Neural progenitor cell (in vitro differentiated cells): ENCODE results near the gene CALHM3. TPM values are rescaled to one million over a fixed set of nuclear protein-coding genes. Genes with fewer than 3 reads are reported as not detected.

Experiments used
- DNase-seq: peaks from one replicate; pipeline ENCODE4 v3.0.0-alpha.2; 2016; ENCODE audit warnings: low spot score
- H2AFZ ChIP-seq: fragments of 200-600 bp; sonication (generic); replicated peaks from 2 replicates; pipeline ENCODE4 v1.6.1; 2016; ENCODE audit warnings: antibody characterized with exemption
- H3F3A ChIP-seq: fragments of 200-600 bp; sonication (generic); 2 replicates; pipeline ENCODE4 v1.6.1; 2016; ENCODE audit warnings: antibody characterized with exemption, low read depth
- H3K27ac ChIP-seq: fragments of 200-600 bp; sonication (generic); 2 replicates; pipeline ENCODE4 v1.5.1; 2016; ENCODE audit warnings: mild to moderate bottlenecking
- H3K27me3 ChIP-seq: fragments of 200-600 bp; sonication (generic); 2 replicates; pipeline ENCODE4 v1.6.1; 2016; ENCODE audit warnings: mild to moderate bottlenecking, moderate library complexity
- H3K36me3 ChIP-seq: fragments of 200-600 bp; sonication (generic); 2 replicates; pipeline ENCODE4 v1.5.1; 2016
- H3K4me1 ChIP-seq: fragments of 200-600 bp; sonication (generic); 2 replicates; pipeline ENCODE4 v1.6.1; 2016; ENCODE audit warnings: mixed run types
- H3K4me2 ChIP-seq: fragments of 200-600 bp; sonication (generic); 2 replicates; pipeline ENCODE4 v1.6.1; 2016
- H3K4me3 ChIP-seq: fragments of 200-600 bp; sonication (generic); 2 replicates; pipeline ENCODE4 v1.5.1; 2016
- H3K79me2 ChIP-seq: fragments of 200-600 bp; sonication (generic); 2 replicates; pipeline ENCODE4 v1.6.1; 2016; ENCODE audit warnings: low read depth
- H3K9ac ChIP-seq: fragments of 200-600 bp; sonication (generic); 2 replicates; pipeline ENCODE4 v1.6.1; 2016
- H3K9me3 ChIP-seq: fragments of 200-600 bp; sonication (generic); 2 replicates; pipeline ENCODE4 v1.5.1; 2016; ENCODE audit warnings: low read depth
- H4K20me1 ChIP-seq: fragments of 200-600 bp; sonication (generic); 2 replicates; pipeline ENCODE4 v1.6.1; 2016; ENCODE audit warnings: low read depth
- H3K27ac Mint-ChIP-seq: 3 replicates; pipeline ENCODE4 v1.8.0; 2021; ENCODE audit warnings: mixed read lengths
- H3K27me3 Mint-ChIP-seq: 2 replicates; pipeline ENCODE4 v1.8.0; 2022; ENCODE audit warnings: low read depth, mild to moderate bottlenecking, inconsistent platforms, moderate library complexity, mixed read lengths; ENCODE audit not compliant: insufficient read depth
- H3K36me3 Mint-ChIP-seq: 3 replicates; pipeline ENCODE4 v1.8.0; 2021; ENCODE audit warnings: mixed read lengths
- H3K4me1 Mint-ChIP-seq: 3 replicates; pipeline ENCODE4 v1.8.0; 2021; ENCODE audit warnings: mixed read lengths
- H3K4me3 Mint-ChIP-seq: 3 replicates; pipeline ENCODE4 v1.8.0; 2021; ENCODE audit warnings: mild to moderate bottlenecking, moderate library complexity, mixed read lengths
- H3K9me3 Mint-ChIP-seq: 3 replicates; pipeline ENCODE4 v1.8.0; 2020; ENCODE audit warnings: mixed read lengths
- CTCF ChIP-seq: fragments of 200-600 bp; sonication (generic); IDR thresholded peaks from 2 replicates; pipeline ENCODE4 v1.5.1; 2017; ENCODE audit warnings: antibody characterized with exemption, mild to moderate bottlenecking
- EZH2 ChIP-seq: fragments of 200-600 bp; sonication (generic); IDR thresholded peaks from 2 replicates; pipeline ENCODE4 v1.6.1; 2017; ENCODE audit warnings: antibody characterized with exemption, mild to moderate bottlenecking, moderate library complexity
- EZH2phosphoT487 ChIP-seq: fragments of 200-600 bp; sonication (generic); IDR thresholded peaks from 2 replicates; pipeline ENCODE4 v1.6.1; 2017; ENCODE audit warnings: antibody characterized with exemption
- total RNA-seq: library from RNA; depleted of rRNA; stranded (reverse); fragments of >200 nt; gene quantifications from 2 replicates; pipeline ENCODE4 v1.2.3, GENCODE V29; 2015; ENCODE audit warnings: low replicate concordance

The CALHM3 gene
- total RNA-seq, 1 donor from 2014 or later = not detected

- Histone ChIP-seq H3K9me3 (no peaks in the 10 kb centered on the region), H3K36me3 (peaks cover 17% of the 10 kb centered on the region), H3K4me2 (no peak overlapping the region), H3K4me1 (no peaks in the 10 kb centered on the region), H3K27me3 (no peaks in the 10 kb centered on the region), H2AFZ (no peak overlapping the region), H3K4me3 (no peak overlapping the region), H3K27ac (no peak overlapping the region), H4K20me1 (no peaks in the 10 kb centered on the region), H3F3A (no peaks in the 10 kb centered on the region), H3K9ac (no peak overlapping the region), H3K79me2 (no peaks in the 10 kb centered on the region)
- peaks cover 30% of the 10 kb centered on the region for H3K36me3 Mint-ChIP-seq
- no peak for TF ChIP-seq CTCF
- no peaks in the 10 kb centered on the region for H3K9me3 Mint-ChIP-seq
- H3K27ac Mint-ChIP-seq = no peak overlapping the region
- no peak overlapping the region for H3K4me3 Mint-ChIP-seq
- H3K4me1 Mint-ChIP-seq = no peaks in the 10 kb centered on the region
- peaks cover 2% of the 10 kb centered on the region for H3K27me3 Mint-ChIP-seq
- DNase-seq = no peak
These were observed 49.4 kb downstream of the CALHM3 start for GRCh38 chr10:103429647-103430046.

- Mint-ChIP-seq H3K36me3 (peaks cover 34% of the 10 kb centered on the region), H3K27ac (no peak overlapping the region), H3K4me1 (no peaks in the 10 kb centered on the region), H3K9me3 (no peaks in the 10 kb centered on the region), H3K27me3 (peaks cover 2% of the 10 kb centered on the region), H3K4me3 (no peak overlapping the region)
- Histone ChIP-seq H3K9ac (peak overlapping the region; percentile 27), H3K36me3 (peaks cover 17% of the 10 kb centered on the region), H3K27me3 (no peaks in the 10 kb centered on the region), H3K4me3 (no peak overlapping the region), H3K4me1 (no peaks in the 10 kb centered on the region), H3K4me2 (no peak overlapping the region), H3K9me3 (no peaks in the 10 kb centered on the region), H3K79me2 (no peaks in the 10 kb centered on the region), H4K20me1 (no peaks in the 10 kb centered on the region), H2AFZ (no peak overlapping the region), H3F3A (no peaks in the 10 kb centered on the region), H3K27ac (no peak overlapping the region)
- DNase-seq = no peak
- TF ChIP-seq EZH2 = no peak
These were observed 49.9 kb downstream of the CALHM3 start for GRCh38 chr10:103428989-103429643.

- no peaks in the 10 kb centered on the region for H3K27me3 Mint-ChIP-seq
- no peak overlapping the region for H3K27ac ChIP-seq
- H2AFZ ChIP-seq = no peak overlapping the region
- TF ChIP-seq CTCF = no peak
- no peak for TF ChIP-seq EZH2phosphoT487
- no peak for TF ChIP-seq EZH2
- no peaks in the 10 kb centered on the region for H3K4me1 ChIP-seq
- peaks cover 17% of the 10 kb centered on the region for H3K36me3 ChIP-seq
- H3K27me3 ChIP-seq = no peaks in the 10 kb centered on the region
- no peak overlapping the region for H3K4me3 ChIP-seq
- H3K79me2 ChIP-seq = no peaks in the 10 kb centered on the region
- peaks cover 34% of the 10 kb centered on the region for H3K36me3 Mint-ChIP-seq
- H3K9me3 Mint-ChIP-seq = no peaks in the 10 kb centered on the region
- H3F3A ChIP-seq = no peaks in the 10 kb centered on the region
- H3K4me2 ChIP-seq = no peak overlapping the region
- no peaks in the 10 kb centered on the region for H3K4me1 Mint-ChIP-seq
- no peaks in the 10 kb centered on the region for H3K9me3 ChIP-seq
- no peak overlapping the region for H3K4me3 Mint-ChIP-seq
- no peak overlapping the region for H3K9ac ChIP-seq
- H4K20me1 ChIP-seq = no peaks in the 10 kb centered on the region
- no peak for DNase-seq
- H3K27ac Mint-ChIP-seq = no peak overlapping the region
These were observed 51.2 kb downstream of the CALHM3 start for GRCh38 chr10:103427866-103428265.

GRCh38 chr10:103423748-103424147, 55.3 kb downstream of the CALHM3 start:
- no peak for DNase-seq
- H3K4me2 ChIP-seq = no peak overlapping the region
- H3F3A ChIP-seq = no peaks in the 10 kb centered on the region
- TF ChIP-seq CTCF (no peak), EZH2phosphoT487 (no peak), EZH2 (no peak)
- H3K9ac ChIP-seq = no peak overlapping the region
- no peak overlapping the region for H3K27ac ChIP-seq
- no peaks in the 10 kb centered on the region for H4K20me1 ChIP-seq
- Mint-ChIP-seq H3K4me3 (no peak overlapping the region), H3K36me3 (peaks cover 36% of the 10 kb centered on the region), H3K9me3 (no peaks in the 10 kb centered on the region), H3K27ac (no peak overlapping the region), H3K4me1 (peaks cover 2% of the 10 kb centered on the region), H3K27me3 (peaks cover 3% of the 10 kb centered on the region)
- no peaks in the 10 kb centered on the region for H3K79me2 ChIP-seq
- H3K27me3 ChIP-seq = no peaks in the 10 kb centered on the region
- no peaks in the 10 kb centered on the region for H3K4me1 ChIP-seq
- H3K36me3 ChIP-seq = peaks cover 4% of the 10 kb centered on the region
- H2AFZ ChIP-seq = no peak overlapping the region
- H3K9me3 ChIP-seq = no peaks in the 10 kb centered on the region
- no peak overlapping the region for H3K4me3 ChIP-seq

Other genes starting within 250 kb of the CALHM3 start
- not detected in 2 replicates for gene RPEL1, start 233.4 kb downstream of the CALHM3 start, total RNA-seq
- gene INA, start 202.1 kb downstream of the CALHM3 start, total RNA-seq = 9.7 and 9.8 TPM in 2 replicates
- 22.5 and 28.8 TPM in 2 replicates for gene PCGF6, start 128.1 kb downstream of the CALHM3 start, total RNA-seq
- 19.0 and 22.7 TPM in 2 replicates for gene TAF5, start 111.3 kb downstream of the CALHM3 start, total RNA-seq
- 166 and 324 TPM in 2 replicates for gene ATP5MK, start 82.8 kb downstream of the CALHM3 start, total RNA-seq
- gene PDCD11, start 82.6 kb downstream of the CALHM3 start, total RNA-seq = 42.8 and 44.1 TPM in 2 replicates
- gene CALHM2, start 26.9 kb downstream of the CALHM3 start, total RNA-seq = 2.1 TPM in 1 of 2 replicates, not detected in the other
- gene CALHM1, start 20.3 kb downstream of the CALHM3 start, total RNA-seq = 0.06 TPM in 1 of 2 replicates, not detected in the other
- gene NEURL1, start 14.5 kb upstream of the CALHM3 start, total RNA-seq = 0.06 and 1.5 TPM in 2 replicates